Measurements from ENCODE around the gene NT5E.
A peak's percentile ranks its signal among the peaks of the same experiment; 100 is the strongest.

NT5E gene

DNA sequence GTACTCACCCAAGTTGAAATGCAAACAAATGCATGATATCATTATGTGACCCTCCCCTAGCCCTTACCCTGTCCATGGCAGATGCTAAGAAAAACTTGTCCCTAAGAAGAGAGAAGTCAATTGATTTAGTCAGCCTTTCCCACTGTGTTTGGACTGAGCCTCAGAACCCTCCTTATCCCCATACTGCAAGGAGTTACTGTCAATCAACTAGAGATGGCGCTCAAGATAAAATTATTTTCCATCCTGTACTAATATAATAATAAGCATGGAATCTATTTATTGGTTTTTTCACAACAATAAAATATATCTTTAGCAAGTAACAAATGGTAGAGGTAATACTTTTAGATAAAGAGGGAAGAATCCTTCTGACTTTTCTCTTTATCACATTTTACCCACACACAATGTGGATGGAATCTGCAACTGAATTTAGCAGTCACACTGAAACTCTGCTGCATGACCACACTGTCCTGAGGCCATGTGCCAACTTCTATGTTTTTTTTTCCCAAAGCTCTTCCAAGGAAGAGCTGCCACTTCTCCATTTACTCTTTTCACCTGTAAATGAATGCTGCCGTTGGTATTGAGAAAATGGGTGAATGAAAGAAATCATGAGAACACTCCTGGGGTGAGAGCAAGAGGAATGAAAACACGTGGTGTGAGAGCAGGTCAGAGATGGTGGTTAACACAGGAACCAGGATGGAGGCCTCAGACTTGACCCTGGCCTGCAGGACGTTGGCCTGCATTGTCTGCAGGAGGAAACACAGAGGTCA is 10.5 kb downstream of the NT5E start:
- no peak for DNase-seq (ENCODE audit: low read depth in 2 of 2)

DNA sequence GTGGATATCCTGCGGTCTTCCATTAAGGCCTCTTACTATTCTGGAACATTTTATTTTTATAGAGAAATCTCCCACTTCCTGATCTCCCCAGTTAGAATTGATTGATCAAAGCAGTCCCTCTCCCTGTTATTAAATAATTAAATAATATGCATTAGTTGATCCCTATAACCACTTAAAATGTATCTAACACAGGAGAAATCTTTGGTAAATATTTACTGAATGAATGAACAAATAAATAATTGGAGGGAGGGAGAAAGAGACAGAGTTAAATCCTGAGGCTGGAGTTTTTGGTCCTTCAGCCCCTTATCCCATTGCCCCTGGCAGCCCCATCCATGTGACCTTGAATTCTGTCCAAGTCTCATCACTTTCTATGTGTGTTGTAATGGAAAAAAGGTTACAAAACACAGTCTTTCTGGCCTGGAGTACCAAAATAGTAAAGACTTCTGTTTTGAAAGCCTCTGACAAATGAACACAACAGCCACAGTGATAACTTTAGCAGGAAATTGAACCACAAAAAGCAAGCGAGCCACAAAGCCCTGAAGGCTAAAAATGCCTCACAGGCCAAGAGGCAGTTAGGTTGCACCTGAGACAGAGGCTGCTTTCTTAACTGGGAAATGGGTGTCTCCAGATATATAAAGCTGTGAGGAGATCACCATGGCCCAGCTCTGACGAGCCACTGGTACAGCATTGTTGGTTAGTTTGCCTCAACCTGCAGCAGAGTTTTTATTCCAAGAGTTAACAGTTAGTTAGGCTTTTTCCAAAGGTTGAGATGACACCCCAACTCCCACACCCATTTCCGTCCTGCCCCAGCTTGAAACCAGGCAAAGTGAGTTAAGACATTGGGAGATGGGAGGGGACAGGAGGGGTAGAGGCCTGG is 11.3 kb downstream of the NT5E start:
- no peak for DNase-seq (ENCODE audit: low read depth in 2 of 2)

DNA sequence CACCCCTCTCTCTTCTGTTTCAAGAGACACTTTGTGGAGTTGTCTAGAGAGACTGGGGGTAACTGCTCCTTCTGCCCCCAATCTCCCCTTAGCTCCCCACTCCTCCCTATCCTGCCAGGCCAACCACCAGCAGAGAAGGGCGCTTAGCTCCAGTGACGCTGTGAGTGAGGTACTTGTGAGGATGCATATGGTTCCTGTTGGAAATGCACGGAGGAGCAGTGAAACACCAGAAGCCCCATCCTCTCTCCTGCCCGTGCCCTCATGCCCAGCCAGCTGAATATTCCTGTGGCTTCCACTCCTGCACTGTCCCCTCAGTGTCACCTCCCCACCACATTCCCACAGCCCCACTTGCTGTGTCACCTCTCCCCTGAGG is 11.9 kb downstream of the NT5E start:
- no peak for DNase-seq (ENCODE audit: low read depth in 2 of 2)

DNA sequence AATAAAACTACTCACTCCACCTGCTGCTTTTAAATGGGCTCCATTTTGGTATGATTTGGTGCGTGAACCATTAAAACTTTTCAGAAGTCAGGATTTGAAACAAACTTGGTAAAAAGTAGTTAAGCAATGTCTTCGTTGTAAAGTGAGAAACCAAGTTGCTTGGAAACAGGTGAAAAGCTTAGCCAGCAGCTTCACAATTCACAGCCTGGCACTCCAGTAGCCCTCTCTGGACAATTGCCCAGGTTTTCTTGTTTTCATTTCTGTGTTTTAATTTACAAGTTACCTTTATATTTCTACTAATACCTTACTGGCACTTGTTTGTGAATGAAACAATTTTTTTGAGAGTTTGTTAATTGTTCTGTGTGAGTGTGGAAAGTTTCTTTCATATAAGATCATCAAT is 12.8 kb downstream of the NT5E start:
- no peak for DNase-seq (ENCODE audit: low read depth in 2 of 2)

DNA sequence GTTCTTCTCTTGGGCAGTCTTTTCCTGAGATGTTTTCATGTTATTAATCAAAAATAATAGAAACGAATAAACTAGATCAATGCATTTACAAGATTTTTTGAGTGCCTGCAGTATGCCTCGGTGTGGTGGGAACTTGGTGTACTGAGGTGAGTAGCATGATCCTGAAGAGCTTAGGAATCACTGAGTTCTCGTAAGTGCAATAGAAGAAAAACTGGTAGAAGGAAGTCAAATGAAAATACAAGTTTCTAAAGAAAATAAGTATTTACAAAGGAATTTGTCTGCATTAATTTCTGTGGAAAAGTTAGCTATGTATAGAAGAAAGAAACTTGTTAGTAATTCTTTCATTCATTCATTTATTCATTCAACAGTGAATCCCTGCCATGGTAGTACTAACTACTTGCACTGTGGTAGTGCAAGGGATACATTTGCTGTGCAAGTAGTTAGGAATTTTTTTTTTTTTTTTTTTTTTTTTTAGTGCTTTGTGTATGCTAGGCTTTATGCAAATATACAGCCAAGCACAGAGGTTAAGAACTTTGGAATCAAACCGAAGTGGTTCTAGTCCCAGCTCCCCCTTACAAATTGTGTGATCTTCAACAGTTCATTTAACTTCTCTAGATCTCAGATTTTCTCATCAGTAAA is 13.9 kb downstream of the NT5E start:
- no peak for DNase-seq (ENCODE audit: low read depth in 2 of 2)

DNA sequence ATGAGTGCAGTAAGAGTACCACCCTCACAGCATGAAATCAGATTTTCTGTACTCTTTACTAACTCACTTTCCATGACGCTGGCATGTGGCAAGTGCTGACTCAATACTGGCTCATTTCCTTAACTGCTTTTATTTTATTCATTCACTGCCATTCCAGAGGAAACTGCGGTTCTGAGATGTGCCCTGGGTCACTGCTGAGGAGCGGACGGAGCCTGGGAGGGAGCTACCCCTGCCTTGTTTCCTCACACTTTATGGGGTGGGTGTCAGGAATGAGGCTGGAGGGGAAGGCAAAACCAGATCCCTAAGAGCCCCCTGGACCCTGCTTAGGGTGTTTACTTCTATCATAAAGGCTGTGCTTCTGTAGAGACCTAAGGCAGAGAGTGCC is 14.4 kb downstream of the NT5E start:
- peak in 1 of 2 experiments; percentile 32 for DNase-seq (ENCODE audit: low read depth in 2 of 2)

DNA sequence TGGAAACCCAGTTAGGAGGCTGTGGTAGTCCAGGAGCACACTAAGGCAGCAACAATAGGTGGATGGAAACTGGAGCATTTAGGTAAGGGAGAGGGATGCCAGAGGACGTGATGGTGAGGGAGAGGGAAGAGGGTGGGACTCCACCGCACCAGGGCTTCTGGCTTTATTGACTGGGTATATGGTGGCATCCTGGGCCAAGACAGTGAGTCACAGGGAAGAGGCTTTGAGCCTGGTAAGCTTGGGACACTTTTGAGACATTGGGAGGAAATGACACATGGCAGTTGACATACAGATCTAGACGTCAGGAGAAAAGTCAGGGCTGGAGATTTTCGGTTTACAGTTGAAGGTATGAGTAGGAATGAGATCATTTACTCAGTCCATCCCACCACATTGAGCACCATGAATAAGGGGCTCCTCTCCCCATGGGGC is 14.9 kb downstream of the NT5E start:
- DNase-seq (ENCODE audit: low read depth in 2 of 2) = peak in 1 of 2 experiments; percentile 18

DNA sequence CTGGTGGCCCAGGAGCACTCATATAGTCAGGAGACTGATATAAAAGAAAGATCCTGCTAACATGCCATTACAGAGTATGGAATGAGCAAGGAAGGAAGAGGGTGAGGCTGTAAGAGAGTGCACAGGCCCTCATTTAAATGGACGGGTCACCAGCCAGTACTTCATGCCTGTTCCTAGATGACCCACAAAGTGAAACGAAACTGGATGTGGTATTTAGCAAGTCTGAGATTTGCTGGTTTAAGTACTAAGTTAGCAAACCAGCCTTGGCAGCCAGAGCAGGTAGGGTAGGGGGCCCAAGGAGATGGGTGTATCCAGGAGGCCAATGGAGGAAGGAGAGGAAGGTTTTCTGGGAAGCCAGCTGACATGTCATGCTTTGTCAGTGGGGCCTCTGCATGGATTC is 15.9 kb downstream of the NT5E start:
- no peak for DNase-seq (ENCODE audit: low read depth in 2 of 2)

DNA sequence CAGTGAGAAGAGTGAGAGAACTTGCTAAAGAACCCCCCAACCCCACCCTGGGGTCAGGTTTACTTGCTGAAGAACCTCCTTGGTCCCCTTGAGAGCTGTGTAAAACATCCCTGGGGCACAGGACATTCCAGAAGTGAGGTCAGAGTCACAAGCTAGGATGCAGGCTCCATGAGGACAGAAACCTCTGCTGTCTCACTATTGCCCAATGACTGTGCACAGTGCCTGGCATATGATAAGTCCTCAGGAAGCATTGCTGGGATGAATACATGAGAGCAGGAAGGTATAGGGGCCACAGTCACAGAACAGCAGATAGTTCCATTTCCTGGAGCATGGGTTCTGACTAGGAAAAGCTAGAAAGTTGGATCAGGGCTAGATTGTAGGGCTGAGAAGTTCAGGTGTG is 18.4 kb downstream of the NT5E start:
- no peak for DNase-seq (ENCODE audit: low read depth in 2 of 2)

DNA sequence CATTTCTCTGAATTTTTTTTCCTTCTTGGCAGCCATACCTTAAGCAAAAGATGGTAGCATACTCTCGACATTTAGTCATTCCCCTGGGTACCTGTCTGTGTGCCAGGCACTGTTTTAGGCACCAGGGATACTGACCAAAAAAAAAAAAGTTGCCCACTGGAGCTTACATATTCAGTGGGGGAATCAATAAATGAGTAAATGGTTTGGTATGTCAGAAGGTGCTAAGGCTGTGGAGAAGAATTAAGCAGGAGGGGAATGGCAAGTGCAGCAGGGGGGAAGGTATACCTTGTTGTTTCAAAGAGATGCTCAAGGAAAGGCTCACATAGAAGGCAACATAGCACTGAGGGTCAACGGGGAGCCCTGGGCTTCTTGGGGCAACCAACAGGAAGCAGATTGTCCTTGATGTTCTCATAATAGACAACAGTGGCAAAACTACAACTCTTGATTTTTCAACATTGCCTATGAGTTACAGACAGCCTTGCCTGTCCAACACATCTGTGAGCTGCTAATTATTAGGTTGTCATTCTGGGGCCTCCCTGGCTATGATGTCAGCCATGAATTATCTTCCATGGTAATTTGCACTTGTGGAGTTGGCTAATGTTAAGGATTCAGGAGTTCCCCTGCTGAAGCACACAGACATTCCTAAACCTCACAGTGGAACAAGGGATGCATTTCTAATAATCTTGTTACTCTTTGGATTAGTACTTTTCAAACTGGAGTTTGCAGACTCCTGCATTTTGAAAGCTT is 19.6 kb downstream of the NT5E start:
- DNase-seq (ENCODE audit: low read depth in 2 of 2) = no peak

DNA sequence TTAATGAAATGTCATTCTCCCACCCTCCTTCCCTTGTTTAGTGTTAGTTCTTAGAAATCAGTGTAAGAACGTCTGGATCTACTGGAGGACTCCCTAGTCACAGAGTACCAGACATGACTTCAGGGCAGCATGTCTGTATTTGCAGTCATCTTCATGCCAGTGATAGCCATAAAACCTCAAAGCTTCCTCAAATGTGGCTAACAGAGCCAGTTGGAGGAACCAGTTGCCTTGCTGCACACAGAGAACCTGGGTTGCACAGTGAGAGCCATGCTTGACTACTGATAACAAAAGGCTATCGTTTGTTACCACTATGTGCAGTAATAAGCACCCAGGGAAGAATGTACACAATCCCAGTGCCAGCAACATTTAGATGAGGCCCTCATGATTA is 20.1 kb downstream of the NT5E start:
- no peak for DNase-seq (ENCODE audit: low read depth in 2 of 2)

DNA sequence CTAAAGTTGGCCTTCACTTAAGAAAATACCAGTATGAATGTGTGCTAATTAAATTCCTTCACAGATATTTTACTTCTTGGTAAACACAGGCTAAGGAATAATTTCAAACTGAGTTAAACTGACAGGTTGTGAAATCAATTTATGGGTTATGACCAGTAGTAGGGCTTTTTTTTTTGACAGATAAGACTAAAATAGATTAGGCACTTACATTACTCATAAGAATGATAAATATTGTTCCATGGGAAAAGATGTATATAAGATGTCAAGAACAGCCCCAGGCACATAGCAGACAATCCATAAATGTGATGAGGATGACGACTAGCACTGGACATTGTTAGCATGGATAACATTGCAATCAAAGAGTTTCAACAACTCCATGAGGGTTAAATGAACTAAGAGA is 22.9 kb downstream of the NT5E start:
- no peak for DNase-seq (ENCODE audit: low read depth in 2 of 2)

DNA sequence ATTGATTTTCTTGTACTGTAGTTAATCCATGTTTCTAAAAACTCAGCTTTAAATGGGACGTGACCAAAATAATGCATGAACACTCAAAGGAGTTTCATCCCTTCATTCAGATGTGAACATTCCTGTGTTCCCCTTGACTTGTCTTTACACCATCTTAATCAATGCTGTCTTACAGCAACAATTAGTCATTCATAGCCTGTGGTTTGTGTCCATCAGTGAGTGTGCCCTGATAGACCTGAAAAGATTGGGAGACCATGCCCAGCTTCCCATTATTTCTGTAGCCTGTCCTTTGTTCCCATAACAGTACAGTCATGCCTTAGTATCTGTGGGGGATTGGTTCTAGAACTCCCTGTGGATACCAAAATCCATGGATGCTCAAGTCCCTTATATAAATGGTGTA is 23.9 kb downstream of the NT5E start:
- DNase-seq (ENCODE audit: low read depth in 2 of 2) = no peak

DNA sequence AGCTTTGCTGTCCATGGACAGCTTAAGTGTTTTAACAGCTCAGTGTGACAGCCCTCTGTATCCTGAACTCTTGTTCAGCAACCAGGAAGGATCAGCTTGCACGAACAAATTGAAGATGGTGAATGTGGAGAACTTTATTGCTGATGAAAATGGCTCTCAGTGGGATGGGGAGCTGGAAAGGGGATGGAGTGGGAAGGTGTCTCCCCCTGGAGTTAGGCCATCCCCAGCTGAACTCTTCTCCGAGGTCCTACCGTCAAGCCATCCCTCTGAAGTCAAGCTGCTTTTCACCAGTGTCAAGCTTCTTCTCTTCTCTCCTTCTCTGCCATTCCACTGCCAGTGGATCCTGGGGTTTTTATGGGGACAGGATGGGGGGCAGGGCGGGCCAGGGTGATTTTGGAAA is 26.6 kb downstream of the NT5E start:
- DNase-seq (ENCODE audit: low read depth in 2 of 2) = no peak

DNA sequence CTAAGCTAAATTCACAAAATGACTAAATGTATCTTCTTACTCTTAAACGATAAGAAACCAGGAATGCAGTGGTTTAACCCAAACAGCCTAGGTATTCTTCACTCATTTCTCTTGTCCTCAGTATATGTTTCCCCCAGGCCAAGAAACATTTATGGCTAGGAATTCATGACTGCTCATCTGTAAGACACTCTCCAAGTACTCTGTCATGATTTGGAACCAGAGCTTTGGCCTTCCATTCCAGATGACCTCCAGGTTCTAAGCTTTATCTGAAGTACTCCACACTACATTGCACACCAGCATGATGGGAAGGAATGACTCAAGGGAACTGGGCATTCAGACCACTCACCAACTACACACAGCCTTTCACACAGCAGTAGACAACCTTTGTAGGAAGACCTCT is 29.3 kb downstream of the NT5E start:
- DNase-seq (ENCODE audit: low read depth in 2 of 2) = no peak

DNA sequence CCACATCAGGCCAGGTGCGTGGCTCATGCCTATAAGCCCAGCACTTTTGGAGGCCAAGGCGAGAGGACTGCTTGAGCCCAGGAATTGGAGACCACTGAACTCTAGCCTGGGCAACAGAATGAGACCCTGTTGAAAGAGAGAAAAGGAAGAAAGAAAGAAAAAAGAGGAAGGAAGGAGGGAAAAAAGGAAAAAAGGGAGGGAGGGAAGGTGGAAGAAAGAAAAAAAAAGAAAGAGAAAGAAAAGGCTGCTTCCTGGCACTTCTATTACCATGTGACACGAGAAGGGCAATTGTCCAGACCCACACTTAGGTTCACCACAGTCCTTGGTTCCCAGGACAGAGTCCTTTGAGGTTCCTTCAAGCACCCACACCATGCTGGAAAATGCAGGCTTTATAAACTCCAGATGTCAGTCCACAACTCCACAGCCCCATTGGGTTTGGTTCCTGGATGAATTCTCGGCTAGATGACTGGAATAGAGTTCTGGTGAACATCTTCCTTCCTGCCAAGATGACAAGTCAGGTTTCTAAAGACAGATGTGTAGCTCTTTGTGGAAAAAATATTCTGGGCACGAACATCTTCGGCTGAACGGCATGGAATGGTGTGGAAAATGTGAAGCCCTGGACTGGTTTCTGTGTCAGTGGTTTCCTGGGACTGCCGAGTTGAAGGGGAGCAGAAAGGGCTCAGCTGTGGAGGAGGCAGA is 32.5 kb downstream of the NT5E start:
- no peak for DNase-seq (ENCODE audit: low read depth in 2 of 2)

DNA sequence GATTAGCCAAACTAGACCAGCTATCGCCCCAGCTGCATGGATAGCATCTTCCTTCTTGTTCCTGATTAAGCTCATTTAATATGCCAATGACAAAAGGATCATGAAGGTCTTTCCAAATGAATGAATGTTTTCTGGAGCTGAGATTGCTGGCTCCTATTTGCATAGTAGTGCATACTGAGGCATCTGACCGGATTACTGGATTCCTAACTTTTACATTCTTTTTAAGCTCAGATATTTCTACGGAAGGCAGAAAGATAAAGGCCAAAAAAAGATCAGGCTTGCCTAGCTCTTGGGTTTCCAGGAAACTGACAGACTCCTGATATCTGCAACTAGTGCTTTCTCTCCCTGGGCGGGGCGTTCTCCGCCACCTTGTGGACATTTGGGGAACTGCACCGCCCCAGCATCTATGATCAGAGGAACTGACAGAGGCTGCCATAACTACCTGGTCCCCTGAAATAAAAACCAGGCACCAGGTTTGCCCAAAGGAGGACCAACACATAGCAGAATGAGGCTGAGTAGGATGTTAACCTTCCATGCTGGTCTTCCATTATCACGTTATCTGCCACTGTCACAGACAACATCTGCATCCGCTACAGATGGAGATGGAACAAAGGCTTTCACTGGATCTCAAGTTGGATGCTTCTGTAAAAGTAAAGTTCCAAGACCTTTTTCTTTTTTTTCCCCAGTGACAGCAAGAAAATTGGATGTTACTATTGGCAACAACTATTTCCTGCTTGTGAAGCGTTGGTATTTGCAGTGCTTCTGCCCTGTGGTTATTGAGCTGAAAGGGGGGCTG is 33.2 kb downstream of the NT5E start:
- DNase-seq (ENCODE audit: low read depth in 2 of 2) = peak; percentile 58 to 77

DNA sequence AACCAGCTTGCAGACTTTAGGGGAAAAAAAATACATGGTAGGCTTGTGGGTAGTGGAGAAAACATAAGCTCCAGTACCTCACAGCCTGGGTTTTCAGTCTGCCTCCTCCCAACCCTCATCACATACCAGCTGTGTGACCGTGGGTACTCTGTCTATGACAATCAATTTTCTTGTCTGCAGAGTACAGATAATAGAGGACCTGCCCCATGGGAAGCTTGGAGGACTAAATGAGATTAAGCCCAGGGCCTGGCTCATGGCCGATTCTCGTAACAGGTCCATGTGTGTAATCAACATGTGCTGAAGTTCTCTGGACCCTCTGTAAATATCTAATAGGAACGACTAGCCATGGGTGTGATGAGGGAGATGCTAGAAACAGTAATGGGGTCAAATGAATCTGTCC is 34.0 kb downstream of the NT5E start:
- DNase-seq (ENCODE audit: low read depth in 2 of 2) = no peak

DNA sequence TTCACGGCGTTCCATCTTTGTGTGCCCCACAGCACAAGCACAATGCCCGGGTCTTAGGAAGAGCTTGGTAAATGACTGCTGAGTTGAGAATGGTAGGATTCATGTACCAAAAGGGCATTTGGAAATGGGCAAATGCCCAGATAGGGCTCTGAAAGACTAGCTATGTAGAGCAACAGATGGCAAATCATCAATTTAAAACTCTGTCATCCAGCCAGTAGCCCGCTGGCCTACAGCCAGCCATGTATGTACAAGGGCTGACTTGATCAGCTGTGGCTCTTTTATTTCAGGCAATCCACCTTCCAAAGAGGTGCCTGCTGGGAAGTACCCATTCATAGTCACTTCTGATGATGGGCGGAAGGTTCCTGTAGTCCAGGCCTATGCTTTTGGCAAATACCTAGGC is 35.1 kb downstream of the NT5E start:
- no peak for DNase-seq (ENCODE audit: low read depth in 2 of 2)

DNA sequence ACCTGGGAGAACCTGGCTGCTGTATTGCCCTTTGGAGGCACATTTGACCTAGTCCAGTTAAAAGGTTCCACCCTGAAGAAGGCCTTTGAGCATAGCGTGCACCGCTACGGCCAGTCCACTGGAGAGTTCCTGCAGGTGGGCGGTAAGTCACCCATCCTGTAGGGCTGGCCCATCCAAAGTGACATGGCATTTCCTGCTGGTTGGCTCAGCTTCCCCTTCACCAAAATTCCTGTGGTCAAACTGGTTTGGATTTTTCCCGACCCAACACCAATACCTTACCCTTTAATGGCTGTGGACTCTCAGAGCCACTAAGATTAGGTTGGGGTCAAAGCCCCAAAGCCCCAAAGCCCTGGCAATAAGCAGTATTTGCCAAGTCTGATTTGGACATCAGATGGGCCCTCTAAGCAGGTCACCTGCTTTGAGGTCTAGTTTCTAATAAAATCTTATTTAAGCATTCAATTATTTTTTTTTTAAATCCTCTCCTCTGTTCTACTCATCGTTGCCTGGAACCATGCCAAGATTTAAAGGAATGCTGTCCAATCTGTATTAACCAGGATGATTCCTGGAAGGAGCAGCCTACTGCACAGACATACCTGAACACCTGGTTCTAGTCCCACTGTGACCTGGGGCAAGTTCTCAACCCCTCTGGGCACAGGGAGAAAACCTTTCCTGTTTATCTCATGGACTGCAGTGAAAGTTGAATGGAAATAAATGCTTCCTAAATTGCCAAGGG is 40.8 kb downstream of the NT5E start:
- DNase-seq (ENCODE audit: low read depth in 2 of 2) = no peak

All from stimulated activated CD4-positive, alpha-beta T cell treated with anti-CD3 and anti-CD28 coated beads, Interleukin-12 subunit alpha, Interleukin-12 subunit beta, amount 100 ng/mL, for 24 hours (primary cell).